Osteocyte (in vitro differentiated cells): Measurements from ENCODE around the gene ZNF12. TPM values are rescaled to one million over a fixed set of nuclear protein-coding genes. Genes with fewer than 3 reads are reported as not detected.

Experiments
- DNase-seq: peaks from one replicate; pipeline ENCODE4 v3.0.0; 2021; ENCODE audit warnings: mixed read lengths; ENCODE audit not compliant: unreplicated experiment; ENCODE audit errors: extremely low spot score
- H3K27ac Mint-ChIP-seq: one replicate; pipeline ENCODE4 v1.8.0; 2021; ENCODE audit warnings: mild to moderate bottlenecking, mixed read lengths; ENCODE audit not compliant: unreplicated experiment
- H3K27me3 Mint-ChIP-seq: one replicate; pipeline ENCODE4 v1.8.0; 2021; ENCODE audit warnings: mixed read lengths; ENCODE audit not compliant: unreplicated experiment
- H3K36me3 Mint-ChIP-seq: one replicate; pipeline ENCODE4 v1.8.0; 2021; ENCODE audit warnings: mixed read lengths; ENCODE audit not compliant: unreplicated experiment
- H3K4me1 Mint-ChIP-seq: one replicate; pipeline ENCODE4 v1.8.0; 2021; ENCODE audit warnings: mixed read lengths; ENCODE audit not compliant: unreplicated experiment
- H3K4me3 Mint-ChIP-seq: one replicate; pipeline ENCODE4 v1.8.0; 2021; ENCODE audit warnings: mild to moderate bottlenecking, moderate library complexity, mixed read lengths; ENCODE audit not compliant: unreplicated experiment
- H3K9me3 Mint-ChIP-seq: one replicate; pipeline ENCODE4 v1.8.0; 2021; ENCODE audit warnings: mixed read lengths; ENCODE audit not compliant: unreplicated experiment
- CTCF ChIP-seq: fragments of 200-600 bp; sonication (generic); IDR thresholded peaks from 2 replicates; pipeline ENCODE4 v1.5.0; 2021; ENCODE audit warnings: antibody characterized with exemption, mild to moderate bottlenecking, moderate library complexity
- total RNA-seq: library from RNA; stranded (reverse); gene quantifications from 2 replicates; pipeline ENCODE4 v1.2.1, GENCODE V29; 2021

Gene ZNF12
- total RNA-seq, 1 donor from 2014 or later, result 25.0 TPM

- H3K27ac Mint-ChIP-seq, result no peak overlapping the region
- H3K36me3 Mint-ChIP-seq, result peaks cover 24% of the 10 kb centered on the region
- no peak for DNase-seq
- TF ChIP-seq CTCF, result no peak
- H3K4me3 Mint-ChIP-seq, result no peak overlapping the region
- H3K4me1 Mint-ChIP-seq, result no peaks in the 10 kb centered on the region
- no peaks in the 10 kb centered on the region for H3K9me3 Mint-ChIP-seq
- H3K27me3 Mint-ChIP-seq, result no peaks in the 10 kb centered on the region
Observed at GRCh38 chr7:6655636-6656385, 50.9 kb downstream of the ZNF12 start.

DNA sequence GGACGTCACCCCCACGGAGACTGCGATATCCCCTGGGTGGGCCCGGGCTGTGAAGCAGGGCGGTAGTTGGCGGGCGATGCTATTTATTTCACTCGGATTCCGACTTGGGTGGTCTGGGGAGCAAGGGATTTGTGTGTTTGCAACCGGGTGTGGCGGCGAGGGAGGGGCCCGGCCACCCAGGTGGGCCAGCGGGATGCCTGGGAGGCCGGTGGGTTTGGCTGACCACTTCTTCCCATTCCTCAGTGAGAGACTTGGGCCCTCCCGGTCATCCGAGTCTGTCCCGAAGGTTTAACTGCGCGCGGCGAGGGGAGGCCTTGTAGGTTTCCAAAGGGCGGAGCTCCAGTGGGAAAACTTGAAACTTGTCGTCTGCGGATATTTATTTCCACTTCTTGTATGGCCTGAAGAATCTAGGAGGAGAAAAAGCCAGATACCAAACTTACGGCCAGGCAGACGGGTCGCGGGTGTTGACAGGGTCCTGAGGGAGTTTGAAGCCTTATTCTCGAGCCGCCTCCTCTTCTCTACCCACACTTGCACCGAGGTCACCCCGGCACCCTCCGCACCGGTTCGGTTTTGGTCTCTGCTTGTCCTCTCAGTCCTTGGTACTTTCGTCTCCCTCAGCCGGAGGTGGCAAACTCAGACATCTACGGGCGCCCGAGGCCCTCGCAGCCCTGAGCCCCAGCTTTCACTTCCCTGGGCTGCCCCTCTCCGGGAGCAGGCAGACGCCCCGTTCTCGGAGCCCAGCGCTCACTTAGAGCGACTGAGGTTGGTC lies 51.7 kb downstream of the ZNF12 start:
- H3K9me3 Mint-ChIP-seq, result no peaks in the 10 kb centered on the region
- DNase-seq, result no peak
- peaks cover 32% of the 10 kb centered on the region for H3K36me3 Mint-ChIP-seq
- no peak for TF ChIP-seq CTCF
- no peaks in the 10 kb centered on the region for H3K27me3 Mint-ChIP-seq
- H3K4me1 Mint-ChIP-seq, result no peaks in the 10 kb centered on the region
- H3K4me3 Mint-ChIP-seq, result no peak overlapping the region
- H3K27ac Mint-ChIP-seq, result no peak overlapping the region

GRCh38 chr7:6654113-6654841 lies 52.5 kb downstream of the ZNF12 start:
- TF ChIP-seq CTCF, result no peak
- no peaks in the 10 kb centered on the region for H3K4me1 Mint-ChIP-seq
- no peak overlapping the region for H3K4me3 Mint-ChIP-seq
- no peak for DNase-seq
- peaks cover 37% of the 10 kb centered on the region for H3K36me3 Mint-ChIP-seq
- no peaks in the 10 kb centered on the region for H3K27me3 Mint-ChIP-seq
- no peaks in the 10 kb centered on the region for H3K9me3 Mint-ChIP-seq
- H3K27ac Mint-ChIP-seq, result no peak overlapping the region

DNA sequence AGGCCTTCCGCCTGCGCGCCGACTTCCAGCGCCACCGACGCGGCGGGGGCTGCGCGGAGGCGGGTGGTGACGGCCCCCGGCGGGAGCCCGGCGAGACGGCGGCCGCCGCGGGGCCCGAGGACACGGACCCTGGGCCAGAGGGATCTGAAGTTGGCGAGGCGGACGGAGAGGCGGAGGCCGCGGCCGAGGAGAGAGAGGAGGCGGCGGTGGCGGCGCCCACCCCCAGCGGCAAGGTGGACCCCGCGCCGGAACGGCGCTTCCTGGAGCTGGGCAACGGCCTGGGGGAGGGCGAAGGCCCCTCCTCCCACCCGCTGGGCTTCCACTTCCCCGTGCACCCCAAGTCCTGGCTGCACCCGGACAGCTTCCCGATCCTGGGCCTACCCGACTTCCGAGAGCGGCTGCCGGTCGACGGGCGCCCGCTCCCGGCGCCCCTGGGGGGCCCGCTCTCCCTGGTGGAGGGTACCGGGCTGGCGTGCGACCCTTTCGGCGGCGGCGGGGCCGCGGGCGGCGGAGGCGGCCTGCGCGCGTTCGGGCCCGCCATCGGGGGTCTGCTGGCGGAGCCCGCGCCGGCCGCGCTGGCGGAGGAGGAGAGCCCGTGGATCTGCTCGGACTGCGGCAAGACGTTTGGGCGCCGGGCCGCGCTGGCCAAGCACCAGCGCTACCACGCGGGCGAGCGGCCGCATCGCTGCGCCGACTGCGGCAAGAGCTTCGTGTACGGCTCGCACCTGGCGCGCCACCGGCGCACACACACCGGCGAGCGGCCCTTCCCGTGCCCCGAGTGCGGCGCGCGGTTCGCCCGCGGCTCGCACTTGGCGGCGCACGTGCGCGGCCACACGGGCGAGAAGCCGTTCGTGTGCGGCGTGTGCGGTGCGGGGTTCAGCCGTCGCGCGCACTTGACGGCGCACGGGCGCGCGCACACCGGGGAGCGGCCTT lies 53.4 kb downstream of the ZNF12 start:
- Mint-ChIP-seq H3K27me3 (no peaks in the 10 kb centered on the region), H3K36me3 (peaks cover 37% of the 10 kb centered on the region), H3K27ac (no peak overlapping the region), H3K4me3 (no peak overlapping the region), H3K4me1 (no peaks in the 10 kb centered on the region), H3K9me3 (no peaks in the 10 kb centered on the region)
- TF ChIP-seq CTCF, result no peak
- DNase-seq, result no peak
